Right hindlimb (tissue), 1 donor: Measurements from ENCODE around the gene MANEAL.

Experiments used
- DNase-seq: peaks from one replicate; pipeline ENCODE4 v3.0.0-alpha.2; 2018

Gene MANEAL

GRCh38 chr1:37792943-37793686, 532 bp upstream of the MANEAL start:
- DNase-seq: no peak

GRCh38 chr1:37794372-37795339, 1.0 kb downstream of the MANEAL start:
- peak; percentile 29 for DNase-seq

GRCh38 chr1:37795340-37796125, 1.9 kb downstream of the MANEAL start:
- DNase-seq: peak; percentile 80

GRCh38 chr1:37797750-37798345, 4.2 kb downstream of the MANEAL start:
- no peak for DNase-seq

GRCh38 chr1:37802439-37802838, 8.8 kb downstream of the MANEAL start:
- no peak for DNase-seq

- DNase-seq: no peak
Observed at GRCh38 chr1:37807220-37807554, 13.5 kb downstream of the MANEAL start.

GRCh38 chr1:37807555-37808368, 14.1 kb downstream of the MANEAL start, which contains the start of the genes C1orf122 and YRDC:
Gene C1orf122 (plus strand): TSS chr1:37807790. CDS start chr1:37808405, 615 bp downstream.
Gene YRDC (minus strand): TSS chr1:37808208. CDS start chr1:37808180, 28 bp downstream.
- peak; percentile 96 for DNase-seq

- peak; percentile 83 for DNase-seq
Observed at GRCh38 chr1:37808369-37809319, 15.0 kb downstream of the MANEAL start.

GRCh38 chr1:37809942-37810341, 16.3 kb downstream of the MANEAL start:
- no peak for DNase-seq

GRCh38 chr1:37811027-37811655, 17.5 kb downstream of the MANEAL start:
- peak; percentile 67 for DNase-seq

GRCh38 chr1:37813529-37814145, 20.0 kb downstream of the MANEAL start:
- peak; percentile 26 for DNase-seq

- DNase-seq: no peak
Observed at GRCh38 chr1:37814252-37814651, 20.6 kb downstream of the MANEAL start.

- no peak for DNase-seq
Observed at GRCh38 chr1:37817481-37817880, 23.8 kb downstream of the MANEAL start.

- no peak for DNase-seq
Observed at GRCh38 chr1:37821481-37821880, 27.8 kb downstream of the MANEAL start.

- no peak for DNase-seq
Observed at GRCh38 chr1:37822906-37823815, 29.5 kb downstream of the MANEAL start.

GRCh38 chr1:37824001-37824400, 30.4 kb downstream of the MANEAL start:
- no peak for DNase-seq

- no peak for DNase-seq
Observed at GRCh38 chr1:37825506-37825905, 31.9 kb downstream of the MANEAL start.

- no peak for DNase-seq
Observed at GRCh38 chr1:37828410-37829074, 34.9 kb downstream of the MANEAL start.
